Urinary bladder (tissue), 4 donors: Measurements from ENCODE around the gene CTIF. TPM values are rescaled to one million over a fixed set of nuclear protein-coding genes. Genes with fewer than 3 reads are reported as not detected.
"Not testable (repeated sequence)": the region's sequence is repeated elsewhere in the genome, so short reads cannot be mapped to it uniquely, and the experiment has no call there.

Experiments used
- DNase-seq: peaks from one replicate; pipeline ENCODE4 v3.0.0-alpha.2; 2015; ENCODE audit errors: extremely low spot score
- H3K27ac ChIP-seq: one replicate; pipeline ENCODE4 v1.5.1; 2013; ENCODE audit warnings: low read depth, mild to moderate bottlenecking, moderate library complexity
- H3K36me3 ChIP-seq: one replicate; pipeline ENCODE4 v1.6.1; 2013; ENCODE audit warnings: mild to moderate bottlenecking, moderate library complexity; ENCODE audit not compliant: insufficient read depth
- H3K4me1 ChIP-seq: one replicate; pipeline ENCODE4 v1.6.1; 2013; ENCODE audit warnings: mild to moderate bottlenecking, moderate library complexity; ENCODE audit not compliant: insufficient read depth
- H3K4me3 ChIP-seq: one replicate; pipeline ENCODE4 v1.5.1; 2013; ENCODE audit warnings: low read depth, low read length
- WGBS: extraction: QIAGEN DNeasy Blood & Tissue Kit; methylation state at CpG from one replicate; pipeline ENCODE4 v1.1.7; 2013; 5-methylcytosine and 5-hydroxymethylcytosine counted together
- polyA plus RNA-seq: library from polyadenylated mRNA; stranded (reverse); fragments of 200-250 nt; gene quantifications from one replicate; pipeline ENCODE4 v1.2.3, GENCODE V29; 2013
- total RNA-seq: library from RNA; depleted of rRNA; stranded (reverse); fragments of >200 nt; gene quantifications from one replicate; pipeline ENCODE4 v1.2.3, GENCODE V29; 2014
- donor health status: healthy with polysubstance abuse.
- donor health status: healthy.

Gene CTIF
- total and polyA plus RNA-seq, 2 donors: 26.6 to 50.3 TPM

DNA sequence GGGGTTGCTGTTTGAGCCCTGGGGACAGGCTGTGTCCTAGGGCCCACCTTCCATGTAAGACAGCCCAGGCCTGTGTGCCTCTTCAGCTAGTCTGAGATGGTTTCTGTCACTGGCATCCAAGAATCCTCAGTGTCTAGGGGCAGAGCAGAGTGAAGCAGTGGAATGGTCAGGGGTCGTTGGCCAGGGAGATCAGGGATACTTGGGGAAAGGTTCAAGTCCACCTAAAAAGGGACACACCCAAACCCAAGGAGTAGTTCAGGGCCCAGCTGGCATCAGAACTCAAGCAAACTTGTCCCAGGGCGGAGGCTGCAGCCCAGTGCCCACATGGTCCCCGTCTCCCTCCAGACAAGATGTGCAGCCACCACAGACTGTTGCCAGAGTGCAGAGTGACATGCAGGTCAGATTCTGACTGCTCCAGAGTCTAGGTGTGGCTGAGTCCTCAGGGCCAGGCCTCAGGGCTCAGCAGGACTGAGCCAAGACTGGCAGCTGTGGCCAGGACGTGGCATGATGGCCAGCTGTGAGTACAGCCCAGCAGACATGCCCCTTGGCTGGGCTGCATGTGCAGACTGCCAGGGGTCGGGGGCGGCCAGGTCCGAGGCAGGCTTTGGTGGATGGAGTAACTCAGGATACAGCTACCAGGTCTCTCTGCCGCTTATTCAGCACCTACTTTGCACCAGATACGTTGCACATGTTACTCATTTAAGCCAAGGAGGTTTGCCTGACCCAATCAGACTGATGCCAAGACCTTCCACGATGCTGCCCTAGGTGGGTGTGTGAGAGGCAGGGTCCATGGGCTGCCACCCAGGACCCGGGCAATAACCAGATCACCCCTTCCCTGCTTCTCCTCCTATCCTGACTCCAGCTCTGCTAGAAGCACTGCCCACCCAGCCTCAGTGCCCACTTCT is 265.4 kb downstream of the CTIF start:
- Histone ChIP-seq H3K27ac (no peak overlapping the region), H3K36me3 (no peaks in the 10 kb centered on the region), H3K4me3 (no peak overlapping the region), H3K4me1 (no peaks in the 10 kb centered on the region)
- no peak for DNase-seq
- WGBS: 89% methylated on average over 11 of the region's 11 CpGs

- WGBS: 93% methylated on average over 11 of the region's 11 CpGs
- Histone ChIP-seq H3K36me3 (no peaks in the 10 kb centered on the region), H3K4me3 (no peak overlapping the region), H3K4me1 (no peaks in the 10 kb centered on the region), H3K27ac (no peak overlapping the region)
- DNase-seq: no peak
These were observed 266.2 kb downstream of the CTIF start for GRCh38 chr18:48804856-48805610.

DNA sequence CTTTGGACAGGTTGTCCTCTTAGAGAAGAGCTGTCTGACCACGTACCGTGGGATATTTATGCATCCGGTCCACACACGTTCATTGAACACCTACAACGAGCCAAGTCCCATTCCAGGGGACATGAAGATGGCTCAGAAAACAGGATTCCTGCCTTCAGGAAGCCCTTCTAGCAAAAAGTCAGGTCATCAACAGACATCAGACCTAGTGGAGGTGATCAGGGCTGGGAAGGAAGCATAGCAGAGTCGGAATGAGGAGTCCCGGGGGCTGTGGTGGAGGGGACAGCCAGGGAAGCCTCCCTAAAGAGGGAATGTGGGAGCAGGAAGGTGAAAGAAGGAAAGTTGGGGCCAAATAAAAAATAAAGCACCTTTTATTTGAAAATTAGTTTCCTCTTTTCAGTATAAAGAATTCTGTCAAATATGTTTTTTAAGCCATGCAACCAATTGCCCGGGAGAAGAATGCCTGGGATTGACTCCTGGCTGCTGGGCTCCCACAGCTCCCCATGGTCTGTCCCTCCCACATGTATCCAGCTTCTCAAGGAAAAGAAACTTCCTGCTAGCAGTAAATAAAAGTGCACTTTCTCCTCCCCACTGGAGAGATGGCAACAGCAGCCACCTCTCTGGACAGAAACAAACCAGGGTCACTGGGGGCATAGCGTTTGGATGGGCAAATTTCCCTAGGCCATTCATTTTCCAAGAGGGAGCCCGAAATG is 267.1 kb downstream of the CTIF start:
- Histone ChIP-seq H3K27ac (no peak overlapping the region), H3K36me3 (no peaks in the 10 kb centered on the region), H3K4me1 (no peaks in the 10 kb centered on the region), H3K4me3 (no peak overlapping the region)
- 89% methylated on average over 10 of the region's 10 CpGs for WGBS
- no peak for DNase-seq

DNA sequence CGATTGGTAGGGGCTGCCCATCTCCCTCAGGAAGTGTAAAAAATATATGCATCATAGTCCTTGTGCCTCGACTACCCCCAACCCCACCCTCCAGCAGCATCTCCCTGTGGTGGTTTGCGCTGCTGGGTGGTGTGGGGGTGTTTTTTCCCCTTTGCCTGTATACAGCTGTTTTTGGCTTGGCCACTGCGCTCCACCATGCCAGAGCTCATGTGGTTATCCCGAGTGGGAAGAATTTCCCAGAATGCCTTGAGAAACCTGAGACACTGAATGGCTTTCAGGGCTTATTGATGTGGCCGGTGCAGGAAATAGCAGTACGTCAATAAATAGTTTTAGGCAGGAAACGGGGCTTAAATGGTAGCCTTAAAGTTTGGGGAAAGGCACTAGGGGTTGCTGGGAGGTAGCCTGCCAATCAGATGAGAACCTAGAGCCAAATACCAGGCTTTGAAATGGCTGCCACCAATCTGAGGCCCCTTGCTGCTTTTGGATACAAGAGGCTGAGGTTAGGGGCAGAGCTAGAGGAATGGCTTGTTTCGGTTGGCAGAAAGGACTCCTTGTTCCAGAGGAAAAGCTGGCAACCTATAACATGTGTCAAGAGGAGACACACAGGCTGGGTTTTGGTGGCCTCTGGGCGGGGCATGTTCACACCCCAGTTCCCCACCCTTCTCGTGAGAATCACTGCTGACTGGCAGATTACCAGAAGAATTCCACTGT is 267.9 kb downstream of the CTIF start:
- peak overlapping the region; percentile 33 for H3K27ac ChIP-seq
- DNase-seq: no peak
- no peaks in the 10 kb centered on the region for H3K36me3 ChIP-seq
- WGBS: 54% methylated on average over 11 of the region's 11 CpGs
- H3K4me1 ChIP-seq: no peaks in the 10 kb centered on the region
- no peak overlapping the region for H3K4me3 ChIP-seq

DNA sequence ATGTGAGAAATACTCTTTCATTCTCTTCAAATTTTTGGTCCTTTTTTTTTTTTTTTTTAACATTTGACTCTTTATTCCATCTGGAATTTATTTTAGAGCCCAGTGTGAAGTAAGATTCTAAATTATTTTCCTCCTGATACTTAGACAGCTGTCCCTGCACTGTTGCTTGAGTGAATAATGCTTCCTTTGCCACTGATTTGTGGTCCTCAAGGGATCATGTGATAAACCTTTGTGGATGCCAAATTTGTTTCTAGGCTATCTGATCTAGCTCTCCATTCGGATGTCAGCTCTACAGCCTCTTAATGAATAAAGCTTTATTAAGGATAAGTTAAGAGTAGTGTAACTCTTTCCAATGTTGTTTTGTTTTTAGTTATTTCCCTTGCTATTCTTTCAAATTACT is 269.6 kb downstream of the CTIF start:
- Histone ChIP-seq H3K4me1 (no peaks in the 10 kb centered on the region), H3K36me3 (no peaks in the 10 kb centered on the region), H3K4me3 (no peak overlapping the region), H3K27ac (no peak overlapping the region)
- 37% methylated on average over 1 of the region's 1 CpG for WGBS
- DNase-seq: no peak

DNA sequence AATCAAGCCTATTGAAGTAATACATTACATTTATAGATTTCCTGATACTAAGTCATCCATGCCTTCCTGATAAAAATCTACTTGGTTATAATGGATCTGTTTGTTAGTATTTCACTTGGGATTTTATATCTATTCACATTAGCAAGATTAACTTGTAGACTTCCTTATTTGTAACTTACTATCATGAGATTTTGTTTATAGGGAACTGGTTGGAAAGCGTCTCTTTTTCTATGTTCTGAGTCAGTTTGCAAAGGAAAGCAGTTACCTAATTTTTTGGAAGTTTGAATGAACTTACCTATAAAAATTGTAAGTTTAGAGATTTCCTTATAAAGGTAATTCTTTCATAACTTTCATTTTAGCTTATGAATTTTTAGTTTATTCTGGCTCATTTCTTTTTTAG is 270.5 kb downstream of the CTIF start:
- no peaks in the 10 kb centered on the region for H3K4me1 ChIP-seq
- no peak overlapping the region for H3K4me3 ChIP-seq
- DNase-seq: no peak
- WGBS: 65% methylated on average over 1 of the region's 1 CpG
- H3K36me3 ChIP-seq: no peaks in the 10 kb centered on the region
- H3K27ac ChIP-seq: no peak overlapping the region

DNA sequence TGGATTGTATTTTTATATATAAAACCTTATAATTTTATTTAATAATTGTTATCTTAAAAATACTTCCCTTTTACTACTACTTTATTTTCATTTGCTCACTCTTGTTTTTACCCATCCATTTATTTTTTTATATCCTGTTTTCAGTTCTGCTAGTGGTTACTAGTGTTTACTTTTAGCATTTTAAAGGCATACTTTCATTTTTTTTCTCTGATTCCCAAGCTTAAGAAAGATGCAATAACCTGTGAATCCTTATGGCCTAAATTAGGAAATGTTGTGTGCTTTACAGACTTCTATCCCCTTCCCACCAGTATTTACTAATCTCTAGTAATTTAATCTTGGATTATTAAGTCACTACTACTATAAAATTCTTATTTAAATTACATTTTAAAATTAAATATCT is 272.0 kb downstream of the CTIF start:
- H3K4me3 ChIP-seq: no peak overlapping the region
- H3K27ac ChIP-seq: no peak overlapping the region
- DNase-seq: no peak
- H3K4me1 ChIP-seq: no peaks in the 10 kb centered on the region
- no peaks in the 10 kb centered on the region for H3K36me3 ChIP-seq

- H3K4me3 ChIP-seq: no peak overlapping the region
- DNase-seq: no peak
- no peaks in the 10 kb centered on the region for H3K36me3 ChIP-seq
- WGBS: 92% methylated on average over 3 of the region's 3 CpGs
- H3K27ac ChIP-seq: no peak overlapping the region
- no peaks in the 10 kb centered on the region for H3K4me1 ChIP-seq
These were observed 272.6 kb downstream of the CTIF start for GRCh38 chr18:48811401-48811800.

GRCh38 chr18:48811977-48812451 is 273.2 kb downstream of the CTIF start:
- H3K36me3 ChIP-seq, H3K27ac ChIP-seq, H3K4me3 ChIP-seq, DNase-seq, H3K4me1 ChIP-seq: not testable (repeated sequence)
- WGBS: 91% methylated on average over 12 of the region's 12 CpGs

DNA sequence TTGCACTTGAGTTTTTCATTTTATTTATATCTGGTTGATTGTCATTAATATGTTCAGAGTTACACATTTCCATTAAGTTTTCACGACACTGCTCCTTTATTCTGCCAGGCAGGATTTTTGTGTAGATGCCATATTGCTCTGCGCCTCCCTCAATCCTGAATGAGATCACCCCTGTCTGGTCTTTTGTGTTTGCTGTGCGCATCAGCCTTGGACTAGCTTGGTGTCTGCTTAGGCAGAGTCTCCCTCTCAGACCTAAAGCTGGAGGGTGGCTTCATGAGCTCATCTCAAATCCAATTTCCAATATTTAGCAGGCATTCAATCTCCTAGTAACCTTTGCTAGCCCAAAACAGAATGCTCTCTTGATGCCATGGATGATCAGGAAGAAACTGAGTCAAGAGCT is 274.5 kb downstream of the CTIF start:
- DNase-seq: no peak
- H3K27ac ChIP-seq: no peak overlapping the region
- no peak overlapping the region for H3K4me3 ChIP-seq
- H3K4me1 ChIP-seq: no peaks in the 10 kb centered on the region
- 96% methylated on average over 3 of the region's 3 CpGs for WGBS
- no peaks in the 10 kb centered on the region for H3K36me3 ChIP-seq

GRCh38 chr18:48813833-48814489 is 275.1 kb downstream of the CTIF start:
- no peak for DNase-seq
- H3K4me3 ChIP-seq: no peak overlapping the region
- no peaks in the 10 kb centered on the region for H3K36me3 ChIP-seq
- H3K27ac ChIP-seq: no peak overlapping the region
- no peaks in the 10 kb centered on the region for H3K4me1 ChIP-seq
- whole genome bisulfite sequencing: 61% methylated on average over 5 of the region's 5 CpGs

GRCh38 chr18:48814490-48815178 is 275.8 kb downstream of the CTIF start:
- Histone ChIP-seq H3K27ac (no peak overlapping the region), H3K4me1 (no peaks in the 10 kb centered on the region), H3K4me3 (no peak overlapping the region), H3K36me3 (no peaks in the 10 kb centered on the region)
- WGBS: 93% methylated on average over 5 of the region's 5 CpGs
- no peak for DNase-seq
